HG02798 (cell line): ENCODE results near the gene OTOG.

Source experiments
- ATAC-seq: cut with Tn5 transposase; IDR thresholded peaks from one replicate; pipeline ENCODE4 v1.9.1; 2021; ENCODE audit warnings: mild to moderate bottlenecking; ENCODE audit not compliant: unreplicated experiment, poor library complexity

The OTOG gene

GRCh38 chr11:17580271-17580670 lies 33.2 kb downstream of the OTOG start:
- no peak for ATAC-seq

GRCh38 chr11:17581036-17581731 lies 34.1 kb downstream of the OTOG start:
- ATAC-seq = no peak

- ATAC-seq = no peak
These were observed 34.6 kb downstream of the OTOG start for GRCh38 chr11:17581732-17582053.

GRCh38 chr11:17585911-17586695 lies 39.0 kb downstream of the OTOG start:
- no peak for ATAC-seq

GRCh38 chr11:17588166-17588565 lies 41.1 kb downstream of the OTOG start:
- no peak for ATAC-seq

- ATAC-seq = no peak
These were observed 41.7 kb downstream of the OTOG start for GRCh38 chr11:17588721-17589120.

GRCh38 chr11:17590463-17590862 lies 43.4 kb downstream of the OTOG start:
- ATAC-seq = no peak

- ATAC-seq = no peak
These were observed 44.2 kb downstream of the OTOG start for GRCh38 chr11:17591293-17591692.

GRCh38 chr11:17593466-17594245 lies 46.6 kb downstream of the OTOG start:
- ATAC-seq = no peak

GRCh38 chr11:17594686-17595192 lies 47.7 kb downstream of the OTOG start:
- no peak for ATAC-seq

- ATAC-seq = no peak
These were observed 48.7 kb downstream of the OTOG start for GRCh38 chr11:17595526-17596309.

GRCh38 chr11:17596310-17596669 lies 49.2 kb downstream of the OTOG start:
- ATAC-seq = no peak

GRCh38 chr11:17596711-17597110 lies 49.7 kb downstream of the OTOG start:
- ATAC-seq = no peak

GRCh38 chr11:17597770-17598169 lies 50.7 kb downstream of the OTOG start:
- no peak for ATAC-seq

- ATAC-seq = peak; percentile 86
These were observed 51.8 kb downstream of the OTOG start for GRCh38 chr11:17598700-17599459.

- no peak for ATAC-seq
These were observed 52.4 kb downstream of the OTOG start for GRCh38 chr11:17599460-17599925.

- no peak for ATAC-seq
These were observed 53.5 kb downstream of the OTOG start for GRCh38 chr11:17600316-17601255.

GRCh38 chr11:17601256-17601671 lies 54.2 kb downstream of the OTOG start:
- ATAC-seq = no peak
